HL-60 (cell line): Measurements from ENCODE around the gene TIA1.
A peak's percentile ranks its signal among the peaks of the same experiment; 100 is the strongest.

ENCODE experiments used
- GABPA ChIP-seq: IDR thresholded peaks from 2 replicates; pipeline ENCODE4 v1.6.1; 2012; ENCODE audit warnings: low read depth
- POLR2AphosphoS5 ChIP-seq: IDR thresholded peaks from 2 replicates; pipeline ENCODE4 v1.6.1; 2012; ENCODE audit warnings: low read depth
- TF ChIP-seq, protein P1 (sequence below): IDR thresholded peaks from one replicate; pipeline ENCODE4 v1.5.1; 2011; ENCODE audit warnings: low read length, control low read depth, inconsistent platforms; ENCODE audit not compliant: insufficient read depth
- TF ChIP-seq, protein P2 (sequence below): IDR thresholded peaks from 2 replicates; pipeline ENCODE4 v1.6.1; 2012; ENCODE audit warnings: low read depth; ENCODE audit not compliant: insufficient replicate concordance

DNA sequence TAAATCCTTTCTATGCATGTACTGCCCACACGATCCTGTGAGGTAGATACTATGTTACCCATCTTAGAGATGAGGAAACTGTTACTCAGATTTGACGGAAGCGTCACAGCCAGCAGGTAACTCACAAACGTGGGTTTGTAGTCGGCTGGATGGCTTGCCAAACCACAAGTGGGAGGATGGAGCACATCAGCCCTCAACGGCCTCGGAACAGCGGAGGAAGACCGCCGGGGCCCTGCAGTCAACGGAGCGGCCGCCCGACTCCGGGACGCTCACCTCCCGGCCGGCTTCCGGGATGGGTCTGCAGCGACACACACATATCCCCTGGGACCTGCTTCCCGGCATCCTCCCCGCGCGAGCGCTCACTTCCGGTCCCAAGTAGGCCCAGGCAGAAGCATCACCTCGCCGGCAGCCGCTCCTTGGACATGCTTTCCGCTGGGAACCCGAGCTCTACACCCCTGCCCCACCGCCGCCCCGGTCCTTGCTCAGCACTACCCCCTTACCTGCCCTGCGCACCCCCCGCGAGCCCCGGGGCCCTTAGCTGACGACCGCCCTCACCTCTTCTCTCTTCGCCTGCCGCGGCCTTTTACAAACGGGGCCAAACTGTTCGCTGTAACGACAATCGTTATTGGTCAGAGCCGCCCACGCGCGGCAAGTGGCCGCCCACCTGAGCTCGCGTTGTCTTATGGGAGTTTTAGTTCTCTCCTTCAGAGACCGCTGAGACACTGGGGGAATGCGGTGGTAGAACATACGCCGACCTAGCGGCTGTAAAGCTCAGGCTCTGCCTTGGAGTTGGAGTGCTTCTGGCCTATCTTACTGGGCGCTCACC is 57.8 kb downstream of the TIA1 start, which contains the start of gene C2orf42:
- TF ChIP-seq POLR2AphosphoS5 (peak; percentile 95), GABPA (peak; percentile 81)
- TF ChIP-seq, protein P1, sequence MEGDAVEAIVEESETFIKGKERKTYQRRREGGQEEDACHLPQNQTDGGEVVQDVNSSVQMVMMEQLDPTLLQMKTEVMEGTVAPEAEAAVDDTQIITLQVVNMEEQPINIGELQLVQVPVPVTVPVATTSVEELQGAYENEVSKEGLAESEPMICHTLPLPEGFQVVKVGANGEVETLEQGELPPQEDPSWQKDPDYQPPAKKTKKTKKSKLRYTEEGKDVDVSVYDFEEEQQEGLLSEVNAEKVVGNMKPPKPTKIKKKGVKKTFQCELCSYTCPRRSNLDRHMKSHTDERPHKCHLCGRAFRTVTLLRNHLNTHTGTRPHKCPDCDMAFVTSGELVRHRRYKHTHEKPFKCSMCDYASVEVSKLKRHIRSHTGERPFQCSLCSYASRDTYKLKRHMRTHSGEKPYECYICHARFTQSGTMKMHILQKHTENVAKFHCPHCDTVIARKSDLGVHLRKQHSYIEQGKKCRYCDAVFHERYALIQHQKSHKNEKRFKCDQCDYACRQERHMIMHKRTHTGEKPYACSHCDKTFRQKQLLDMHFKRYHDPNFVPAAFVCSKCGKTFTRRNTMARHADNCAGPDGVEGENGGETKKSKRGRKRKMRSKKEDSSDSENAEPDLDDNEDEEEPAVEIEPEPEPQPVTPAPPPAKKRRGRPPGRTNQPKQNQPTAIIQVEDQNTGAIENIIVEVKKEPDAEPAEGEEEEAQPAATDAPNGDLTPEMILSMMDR, result no peak
- TF ChIP-seq, protein P2, sequence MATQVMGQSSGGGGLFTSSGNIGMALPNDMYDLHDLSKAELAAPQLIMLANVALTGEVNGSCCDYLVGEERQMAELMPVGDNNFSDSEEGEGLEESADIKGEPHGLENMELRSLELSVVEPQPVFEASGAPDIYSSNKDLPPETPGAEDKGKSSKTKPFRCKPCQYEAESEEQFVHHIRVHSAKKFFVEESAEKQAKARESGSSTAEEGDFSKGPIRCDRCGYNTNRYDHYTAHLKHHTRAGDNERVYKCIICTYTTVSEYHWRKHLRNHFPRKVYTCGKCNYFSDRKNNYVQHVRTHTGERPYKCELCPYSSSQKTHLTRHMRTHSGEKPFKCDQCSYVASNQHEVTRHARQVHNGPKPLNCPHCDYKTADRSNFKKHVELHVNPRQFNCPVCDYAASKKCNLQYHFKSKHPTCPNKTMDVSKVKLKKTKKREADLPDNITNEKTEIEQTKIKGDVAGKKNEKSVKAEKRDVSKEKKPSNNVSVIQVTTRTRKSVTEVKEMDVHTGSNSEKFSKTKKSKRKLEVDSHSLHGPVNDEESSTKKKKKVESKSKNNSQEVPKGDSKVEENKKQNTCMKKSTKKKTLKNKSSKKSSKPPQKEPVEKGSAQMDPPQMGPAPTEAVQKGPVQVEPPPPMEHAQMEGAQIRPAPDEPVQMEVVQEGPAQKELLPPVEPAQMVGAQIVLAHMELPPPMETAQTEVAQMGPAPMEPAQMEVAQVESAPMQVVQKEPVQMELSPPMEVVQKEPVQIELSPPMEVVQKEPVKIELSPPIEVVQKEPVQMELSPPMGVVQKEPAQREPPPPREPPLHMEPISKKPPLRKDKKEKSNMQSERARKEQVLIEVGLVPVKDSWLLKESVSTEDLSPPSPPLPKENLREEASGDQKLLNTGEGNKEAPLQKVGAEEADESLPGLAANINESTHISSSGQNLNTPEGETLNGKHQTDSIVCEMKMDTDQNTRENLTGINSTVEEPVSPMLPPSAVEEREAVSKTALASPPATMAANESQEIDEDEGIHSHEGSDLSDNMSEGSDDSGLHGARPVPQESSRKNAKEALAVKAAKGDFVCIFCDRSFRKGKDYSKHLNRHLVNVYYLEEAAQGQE, result no peak
